ENCODE measurements around the gene FGFRL1. TPM values are rescaled to one million over a fixed set of nuclear protein-coding genes. Genes with fewer than 3 reads are reported as not detected.

The FGFRL1 gene
- total RNA-seq, 2 donors from 2014 or later = 38.7 to 50.4 TPM

DNA sequence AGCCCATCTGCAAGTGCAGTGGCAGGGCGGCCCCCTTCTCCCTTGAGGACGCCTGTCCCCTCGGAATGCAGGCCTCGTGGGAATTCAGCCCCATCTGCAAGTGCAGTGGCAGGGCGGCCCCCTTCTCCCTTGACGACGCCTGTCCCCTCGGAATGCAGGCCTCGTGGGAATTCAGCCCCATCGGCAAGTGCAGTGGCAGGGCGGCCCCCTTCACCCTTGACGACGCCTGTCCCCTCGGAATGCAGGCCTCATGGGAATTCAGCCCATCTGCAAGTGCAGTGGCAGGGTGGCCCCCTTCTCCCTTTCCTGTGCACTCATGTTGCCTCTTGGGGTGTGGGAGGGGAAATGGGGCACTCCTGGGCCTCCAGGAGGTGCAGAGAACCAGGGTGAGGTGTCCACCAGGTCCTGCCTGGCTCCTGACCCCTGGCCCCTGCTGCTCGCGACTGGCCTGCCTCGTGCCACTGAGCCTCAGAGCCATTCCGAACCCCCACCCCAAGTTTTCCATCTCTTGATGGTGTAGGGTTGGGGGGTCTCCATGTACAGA is 11.5 kb upstream of the FGFRL1 start:
- no peak overlapping the region for H3K4me3 ChIP-seq
- no peaks in the 10 kb centered on the region for H3K9me3 ChIP-seq
- ATAC-seq = no peak
- DNase-seq = no peak
- H3K27ac ChIP-seq = no peak overlapping the region
- TF ChIP-seq, protein P1, sequence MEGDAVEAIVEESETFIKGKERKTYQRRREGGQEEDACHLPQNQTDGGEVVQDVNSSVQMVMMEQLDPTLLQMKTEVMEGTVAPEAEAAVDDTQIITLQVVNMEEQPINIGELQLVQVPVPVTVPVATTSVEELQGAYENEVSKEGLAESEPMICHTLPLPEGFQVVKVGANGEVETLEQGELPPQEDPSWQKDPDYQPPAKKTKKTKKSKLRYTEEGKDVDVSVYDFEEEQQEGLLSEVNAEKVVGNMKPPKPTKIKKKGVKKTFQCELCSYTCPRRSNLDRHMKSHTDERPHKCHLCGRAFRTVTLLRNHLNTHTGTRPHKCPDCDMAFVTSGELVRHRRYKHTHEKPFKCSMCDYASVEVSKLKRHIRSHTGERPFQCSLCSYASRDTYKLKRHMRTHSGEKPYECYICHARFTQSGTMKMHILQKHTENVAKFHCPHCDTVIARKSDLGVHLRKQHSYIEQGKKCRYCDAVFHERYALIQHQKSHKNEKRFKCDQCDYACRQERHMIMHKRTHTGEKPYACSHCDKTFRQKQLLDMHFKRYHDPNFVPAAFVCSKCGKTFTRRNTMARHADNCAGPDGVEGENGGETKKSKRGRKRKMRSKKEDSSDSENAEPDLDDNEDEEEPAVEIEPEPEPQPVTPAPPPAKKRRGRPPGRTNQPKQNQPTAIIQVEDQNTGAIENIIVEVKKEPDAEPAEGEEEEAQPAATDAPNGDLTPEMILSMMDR (IDR thresholded peaks at IDR 0.05) = no peak
- no peak for TF ChIP-seq POLR2A (IDR thresholded peaks at IDR 0.05)
- 48 to 64% methylated on average over 6 to 16 of the region's 18 CpGs for WGBS, 2 donors
- intact Hi-C loops (cut with DNase I) = no loop called here
- H3K27me3 ChIP-seq = peaks cover 0 to 36% of the 10 kb centered on the region in 2 donors
- no peaks in the 10 kb centered on the region for H3K36me3 ChIP-seq (replicated peaks in 1 of 2; ENCODE audit: insufficient read depth in 1 of 2, low read depth in 2 of 2)
- H3K4me1 ChIP-seq = peaks cover 37% of the 10 kb centered on the region

DNA sequence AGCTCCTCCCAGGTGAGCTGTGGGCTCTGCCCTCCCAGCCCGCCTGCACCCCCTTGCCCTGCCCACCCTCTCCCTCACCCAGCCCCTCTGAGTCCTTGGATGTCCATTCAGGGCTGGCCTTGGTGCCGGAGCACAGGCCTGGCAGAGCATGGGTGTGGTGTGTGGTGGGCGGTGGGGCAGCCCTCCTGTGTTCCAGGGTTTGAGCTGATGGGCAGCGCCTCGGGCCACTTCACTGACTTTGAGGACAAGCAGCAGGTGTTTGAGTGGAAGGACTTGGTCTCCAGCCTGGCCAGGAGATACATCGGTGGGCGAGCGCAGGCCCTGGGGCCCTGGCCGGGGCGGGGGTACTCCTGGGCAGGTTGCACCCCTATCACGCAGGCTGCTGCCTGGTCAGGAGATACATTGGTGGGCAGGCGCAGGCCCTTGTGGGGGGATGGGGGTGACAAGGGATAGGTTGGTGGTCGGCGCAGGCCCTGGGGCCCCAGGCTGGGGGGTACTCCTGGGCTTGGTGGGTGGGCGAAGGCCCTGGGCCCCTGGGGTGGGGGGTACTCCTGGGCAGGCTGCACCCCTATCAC is 10.7 kb upstream of the FGFRL1 start:
- intact Hi-C loops (cut with DNase I) = no loop called here
- H3K4me3 ChIP-seq = no peak overlapping the region
- H3K4me1 ChIP-seq = peaks cover 37% of the 10 kb centered on the region
- H3K27ac ChIP-seq = no peak overlapping the region
- H3K36me3 ChIP-seq (replicated peaks in 1 of 2; ENCODE audit: insufficient read depth in 1 of 2, low read depth in 2 of 2) = no peaks in the 10 kb centered on the region
- peaks cover 0 to 36% of the 10 kb centered on the region in 2 donors for H3K27me3 ChIP-seq
- WGBS, 2 donors = 91 to 95% methylated on average over 4 to 13 of the region's 15 CpGs
- no peak for DNase-seq
- H3K9me3 ChIP-seq = no peaks in the 10 kb centered on the region
- no peak for ATAC-seq
- TF ChIP-seq, protein P1 (IDR thresholded peaks at IDR 0.05) = no peak
- no peak for TF ChIP-seq POLR2A (IDR thresholded peaks at IDR 0.05)

DNA sequence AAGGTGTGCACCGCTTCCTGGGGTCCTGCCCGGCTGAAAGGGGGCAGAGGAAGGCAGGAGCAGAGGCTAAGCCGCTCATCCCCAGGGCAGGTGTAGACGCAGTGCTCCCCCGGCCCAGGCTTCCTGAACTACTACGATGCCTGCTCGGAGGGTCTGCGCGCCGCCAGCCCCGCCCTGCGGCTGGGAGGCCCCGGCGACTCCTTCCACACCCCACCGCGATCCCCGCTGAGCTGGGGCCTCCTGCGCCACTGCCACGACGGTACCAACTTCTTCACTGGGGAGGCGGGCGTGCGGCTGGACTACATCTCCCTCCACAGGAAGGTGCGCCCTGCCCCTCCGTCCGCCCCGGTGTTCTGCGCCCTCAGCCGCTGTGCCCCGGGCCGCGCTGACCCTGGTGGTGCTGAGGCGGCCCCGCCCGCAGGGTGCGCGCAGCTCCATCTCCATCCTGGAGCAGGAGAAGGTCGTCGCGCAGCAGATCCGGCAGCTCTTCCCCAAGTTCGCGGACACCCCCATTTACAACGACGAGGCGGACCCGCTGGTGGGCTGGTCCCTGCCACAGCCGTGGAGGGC is 9.8 kb upstream of the FGFRL1 start:
- peaks cover 37% of the 10 kb centered on the region for H3K4me1 ChIP-seq
- H3K4me3 ChIP-seq = no peak overlapping the region
- TF ChIP-seq POLR2A (IDR thresholded peaks at IDR 0.05) = no peak
- TF ChIP-seq, protein P1 (IDR thresholded peaks at IDR 0.05) = no peak
- DNase-seq (no peak), ATAC-seq (no peak)
- peaks cover 0 to 36% of the 10 kb centered on the region in 2 donors for H3K27me3 ChIP-seq
- 24 to 62% methylated on average over 9 to 37 of the region's 48 CpGs for WGBS, 2 donors
- H3K36me3 ChIP-seq (replicated peaks in 1 of 2; ENCODE audit: insufficient read depth in 1 of 2, low read depth in 2 of 2) = no peaks in the 10 kb centered on the region
- H3K27ac ChIP-seq = no peak overlapping the region
- H3K9me3 ChIP-seq = no peaks in the 10 kb centered on the region
- intact Hi-C loops (cut with DNase I) = no loop called here

DNA sequence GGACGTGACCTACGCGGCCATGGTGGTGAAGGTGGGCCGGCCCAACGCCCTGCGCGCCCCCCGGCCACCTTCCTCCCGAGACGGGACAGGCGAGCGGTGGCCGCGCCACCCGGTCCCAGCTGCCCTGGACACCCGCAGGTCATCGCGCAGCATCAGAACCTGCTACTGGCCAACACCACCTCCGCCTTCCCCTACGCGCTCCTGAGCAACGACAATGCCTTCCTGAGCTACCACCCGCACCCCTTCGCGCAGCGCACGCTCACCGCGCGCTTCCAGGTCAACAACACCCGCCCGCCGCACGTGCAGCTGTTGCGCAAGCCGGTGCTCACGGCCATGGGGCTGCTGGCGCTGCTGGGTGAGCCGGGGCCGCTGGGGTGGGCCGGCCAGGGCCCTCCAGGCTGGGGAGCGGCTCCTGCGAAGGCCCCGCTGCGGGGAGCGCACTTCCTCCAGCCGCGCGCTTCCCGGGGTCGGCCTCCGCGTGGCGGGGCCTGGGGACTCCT is 9.2 kb upstream of the FGFRL1 start:
- Histone ChIP-seq H3K4me3 (no peak overlapping the region), H3K27ac (no peak overlapping the region), H3K4me1 (peaks cover 32% of the 10 kb centered on the region), H3K9me3 (no peaks in the 10 kb centered on the region), H3K27me3 (peaks cover 0 to 36% of the 10 kb centered on the region in 2 donors), H3K36me3 (replicated peaks in 1 of 2; ENCODE audit: insufficient read depth in 1 of 2, low read depth in 2 of 2) (no peaks in the 10 kb centered on the region)
- ATAC-seq (peak; percentile 49), DNase-seq (peak; percentile 56 to 78 (median 71))
- intact Hi-C loops (cut with DNase I) = no loop called here
- WGBS, 2 donors = 4% methylated on average over 9 to 52 of the region's 54 CpGs
- TF ChIP-seq POLR2A (IDR thresholded peaks at IDR 0.05) = no peak
- TF ChIP-seq, protein P1 (IDR thresholded peaks at IDR 0.05) = no peak
